ENCODE data around the gene RASA1. TPM values are rescaled to one million over a fixed set of nuclear protein-coding genes. Genes with fewer than 3 reads are reported as not detected.
"Not testable (repeated sequence)": the region's sequence is repeated elsewhere in the genome, so short reads cannot be mapped to it uniquely, and the experiment has no call there.

The RASA1 gene
- total RNA-seq, 1 donor from 2014 or later, result 17.7 TPM

GRCh38 chr5:87277279-87277835, 9.7 kb downstream of the RASA1 start:
- Histone ChIP-seq H3K36me3 (ENCODE audit: control insufficient read depth in 3 of 3, insufficient read depth in 3 of 3, low read length in 3 of 3) (no peaks in the 10 kb centered on the region), H3K27ac (ENCODE audit: low read depth, low read length) (no peak overlapping the region), H3K9me3 (ENCODE audit: control insufficient read depth in 3 of 3, low read length in 3 of 3) (no peaks in the 10 kb centered on the region), H3K9ac (ENCODE audit: low read depth in 1 of 3, low read length in 3 of 3) (no peak overlapping the region), H3K4me1 (ENCODE audit: control insufficient read depth in 3 of 3, insufficient read depth in 3 of 3, low read length in 3 of 3) (peaks cover 0 to 3% (median 3%) of the 10 kb centered on the region in 3 donors), H3K27me3 (ENCODE audit: control insufficient read depth in 3 of 3, insufficient read depth in 3 of 3, low read length in 3 of 3) (no peaks in the 10 kb centered on the region), H3K4me3 (ENCODE audit: low read length in 3 of 3) (no peak overlapping the region)

GRCh38 chr5:87278590-87279100, 11.0 kb downstream of the RASA1 start:
- no peak overlapping the region for H3K9ac ChIP-seq (ENCODE audit: low read depth in 1 of 3, low read length in 3 of 3)
- no peaks in the 10 kb centered on the region for H3K36me3 ChIP-seq (ENCODE audit: control insufficient read depth in 3 of 3, insufficient read depth in 3 of 3, low read length in 3 of 3)
- no peaks in the 10 kb centered on the region for H3K27me3 ChIP-seq (ENCODE audit: control insufficient read depth in 3 of 3, insufficient read depth in 3 of 3, low read length in 3 of 3)
- peaks cover 0 to 3% (median 3%) of the 10 kb centered on the region in 3 donors for H3K4me1 ChIP-seq (ENCODE audit: control insufficient read depth in 3 of 3, insufficient read depth in 3 of 3, low read length in 3 of 3)
- H3K27ac ChIP-seq (ENCODE audit: low read depth, low read length), result no peak overlapping the region
- H3K4me3 ChIP-seq (ENCODE audit: low read length in 3 of 3), result no peak overlapping the region
- no peaks in the 10 kb centered on the region for H3K9me3 ChIP-seq (ENCODE audit: control insufficient read depth in 3 of 3, low read length in 3 of 3)

GRCh38 chr5:87282269-87282668, 14.6 kb downstream of the RASA1 start:
- Histone ChIP-seq H3K4me3 (ENCODE audit: low read length in 3 of 3) (no peak overlapping the region), H3K27ac (ENCODE audit: low read depth, low read length) (no peak overlapping the region)

GRCh38 chr5:87287266-87287665, 19.6 kb downstream of the RASA1 start:
- not testable (repeated sequence) for H3K27me3 ChIP-seq (ENCODE audit: control insufficient read depth in 3 of 3, insufficient read depth in 3 of 3, low read length in 3 of 3); H3K9ac ChIP-seq (ENCODE audit: low read depth in 1 of 3, low read length in 3 of 3); H3K4me1 ChIP-seq (ENCODE audit: control insufficient read depth in 3 of 3, insufficient read depth in 3 of 3, low read length in 3 of 3); H3K4me3 ChIP-seq (ENCODE audit: low read length in 3 of 3); H3K9me3 ChIP-seq (ENCODE audit: control insufficient read depth in 3 of 3, low read length in 3 of 3); H3K27ac ChIP-seq (ENCODE audit: low read depth, low read length); H3K36me3 ChIP-seq (ENCODE audit: control insufficient read depth in 3 of 3, insufficient read depth in 3 of 3, low read length in 3 of 3)

More at GRCh38 chr5:87282269-87282668, 14.6 kb downstream of the RASA1 start:
- no peaks in the 10 kb centered on the region for H3K27me3 ChIP-seq (ENCODE audit: control insufficient read depth in 3 of 3, insufficient read depth in 3 of 3, low read length in 3 of 3)
- H3K4me1 ChIP-seq (ENCODE audit: control insufficient read depth in 3 of 3, insufficient read depth in 3 of 3, low read length in 3 of 3), result peaks cover 0 to 3% (median 2%) of the 10 kb centered on the region in 3 donors
- no peak overlapping the region for H3K9ac ChIP-seq (ENCODE audit: low read depth in 1 of 3, low read length in 3 of 3)
- H3K9me3 ChIP-seq (ENCODE audit: control insufficient read depth in 3 of 3, low read length in 3 of 3), result no peaks in the 10 kb centered on the region
- H3K36me3 ChIP-seq (ENCODE audit: control insufficient read depth in 3 of 3, insufficient read depth in 3 of 3, low read length in 3 of 3), result no peaks in the 10 kb centered on the region

GRCh38 chr5:87298692-87299362, 31.1 kb downstream of the RASA1 start:
- H3K9me3 ChIP-seq (ENCODE audit: control insufficient read depth in 3 of 3, low read length in 3 of 3), result no peaks in the 10 kb centered on the region
- no peak overlapping the region for H3K4me3 ChIP-seq (ENCODE audit: low read length in 3 of 3)
- H3K27me3 ChIP-seq (ENCODE audit: control insufficient read depth in 3 of 3, insufficient read depth in 3 of 3, low read length in 3 of 3), result no peaks in the 10 kb centered on the region
- no peak overlapping the region for H3K9ac ChIP-seq (ENCODE audit: low read depth in 1 of 3, low read length in 3 of 3)
- H3K36me3 ChIP-seq (ENCODE audit: control insufficient read depth in 3 of 3, insufficient read depth in 3 of 3, low read length in 3 of 3), result no peaks in the 10 kb centered on the region
- no peak overlapping the region for H3K27ac ChIP-seq (ENCODE audit: low read depth, low read length)
- H3K4me1 ChIP-seq (ENCODE audit: control insufficient read depth in 3 of 3, insufficient read depth in 3 of 3, low read length in 3 of 3), result peaks cover 0 to 4% (median 0%) of the 10 kb centered on the region in 3 donors

- Histone ChIP-seq H3K9me3 (ENCODE audit: control insufficient read depth in 3 of 3, low read length in 3 of 3) (no peaks in the 10 kb centered on the region), H3K27me3 (ENCODE audit: control insufficient read depth in 3 of 3, insufficient read depth in 3 of 3, low read length in 3 of 3) (no peaks in the 10 kb centered on the region), H3K27ac (ENCODE audit: low read depth, low read length) (no peak overlapping the region), H3K4me3 (ENCODE audit: low read length in 3 of 3) (no peak overlapping the region), H3K36me3 (ENCODE audit: control insufficient read depth in 3 of 3, insufficient read depth in 3 of 3, low read length in 3 of 3) (peaks cover 0 to 1% (median 1%) of the 10 kb centered on the region in 3 donors), H3K4me1 (ENCODE audit: control insufficient read depth in 3 of 3, insufficient read depth in 3 of 3, low read length in 3 of 3) (peaks cover 0 to 4% (median 0%) of the 10 kb centered on the region in 3 donors), H3K9ac (ENCODE audit: low read depth in 1 of 3, low read length in 3 of 3) (no peak overlapping the region)
Observed at GRCh38 chr5:87300176-87300575, 32.5 kb downstream of the RASA1 start.

- Histone ChIP-seq H3K4me1 (ENCODE audit: control insufficient read depth in 3 of 3, insufficient read depth in 3 of 3, low read length in 3 of 3) (peaks cover 0 to 4% (median 0%) of the 10 kb centered on the region in 3 donors), H3K4me3 (ENCODE audit: low read length in 3 of 3) (no peak overlapping the region), H3K27me3 (ENCODE audit: control insufficient read depth in 3 of 3, insufficient read depth in 3 of 3, low read length in 3 of 3) (no peaks in the 10 kb centered on the region)
Observed at GRCh38 chr5:87300744-87301143, 33.1 kb downstream of the RASA1 start.

GRCh38 chr5:87302061-87302460, 34.4 kb downstream of the RASA1 start:
- Histone ChIP-seq H3K4me3 (ENCODE audit: low read length in 3 of 3) (no peak overlapping the region), H3K27me3 (ENCODE audit: control insufficient read depth in 3 of 3, insufficient read depth in 3 of 3, low read length in 3 of 3) (no peaks in the 10 kb centered on the region), H3K27ac (ENCODE audit: low read depth, low read length) (no peak overlapping the region), H3K9me3 (ENCODE audit: control insufficient read depth in 3 of 3, low read length in 3 of 3) (no peaks in the 10 kb centered on the region), H3K36me3 (ENCODE audit: control insufficient read depth in 3 of 3, insufficient read depth in 3 of 3, low read length in 3 of 3) (peaks cover 2 to 6% (median 5%) of the 10 kb centered on the region in 3 donors), H3K4me1 (ENCODE audit: control insufficient read depth in 3 of 3, insufficient read depth in 3 of 3, low read length in 3 of 3) (peaks cover 0 to 4% (median 0%) of the 10 kb centered on the region in 3 donors), H3K9ac (ENCODE audit: low read depth in 1 of 3, low read length in 3 of 3) (no peak overlapping the region)

More at GRCh38 chr5:87300744-87301143, 33.1 kb downstream of the RASA1 start:
- Histone ChIP-seq H3K9me3 (ENCODE audit: control insufficient read depth in 3 of 3, low read length in 3 of 3) (no peaks in the 10 kb centered on the region), H3K27ac (ENCODE audit: low read depth, low read length) (no peak overlapping the region), H3K9ac (ENCODE audit: low read depth in 1 of 3, low read length in 3 of 3) (no peak overlapping the region), H3K36me3 (ENCODE audit: control insufficient read depth in 3 of 3, insufficient read depth in 3 of 3, low read length in 3 of 3) (peaks cover 0 to 6% (median 5%) of the 10 kb centered on the region in 3 donors)

- H3K4me1 ChIP-seq (ENCODE audit: control insufficient read depth in 3 of 3, insufficient read depth in 3 of 3, low read length in 3 of 3), result peaks cover 0 to 4% (median 0%) of the 10 kb centered on the region in 3 donors
- no peaks in the 10 kb centered on the region for H3K27me3 ChIP-seq (ENCODE audit: control insufficient read depth in 3 of 3, insufficient read depth in 3 of 3, low read length in 3 of 3)
Observed at GRCh38 chr5:87303324-87303723, 35.6 kb downstream of the RASA1 start.

GRCh38 chr5:87306090-87306489, 38.4 kb downstream of the RASA1 start:
- not testable (repeated sequence) for H3K4me1 ChIP-seq (ENCODE audit: control insufficient read depth in 3 of 3, insufficient read depth in 3 of 3, low read length in 3 of 3); H3K9me3 ChIP-seq (ENCODE audit: control insufficient read depth in 3 of 3, low read length in 3 of 3); H3K27me3 ChIP-seq (ENCODE audit: control insufficient read depth in 3 of 3, insufficient read depth in 3 of 3, low read length in 3 of 3); H3K4me3 ChIP-seq (ENCODE audit: low read length in 3 of 3); H3K27ac ChIP-seq (ENCODE audit: low read depth, low read length); H3K9ac ChIP-seq (ENCODE audit: low read depth in 1 of 3, low read length in 3 of 3); H3K36me3 ChIP-seq (ENCODE audit: control insufficient read depth in 3 of 3, insufficient read depth in 3 of 3, low read length in 3 of 3)

More at GRCh38 chr5:87303324-87303723, 35.6 kb downstream of the RASA1 start:
- Histone ChIP-seq H3K36me3 (ENCODE audit: control insufficient read depth in 3 of 3, insufficient read depth in 3 of 3, low read length in 3 of 3) (peaks cover 2 to 6% (median 5%) of the 10 kb centered on the region in 3 donors), H3K27ac (ENCODE audit: low read depth, low read length) (no peak overlapping the region), H3K9me3 (ENCODE audit: control insufficient read depth in 3 of 3, low read length in 3 of 3) (no peaks in the 10 kb centered on the region), H3K9ac (ENCODE audit: low read depth in 1 of 3, low read length in 3 of 3) (no peak overlapping the region), H3K4me3 (ENCODE audit: low read length in 3 of 3) (no peak overlapping the region)
